Neuronal stem cell (in vitro differentiated cells): ENCODE measurements around the gene EXT2.

Source experiments
- DNase-seq: peaks from one replicate; pipeline ENCODE4 v3.0.0-alpha.2; 2013; ENCODE audit warnings: low spot score
- H2AFZ ChIP-seq: one replicate; pipeline ENCODE4 v1.6.1; 2013; ENCODE audit warnings: mild to moderate bottlenecking, low read length, inconsistent platforms
- H2AK5ac ChIP-seq: 2 replicates; pipeline ENCODE4 v1.6.1; 2013; ENCODE audit warnings: low read depth, mild to moderate bottlenecking, inconsistent platforms, low read length, moderate library complexity, mixed read lengths
- H2BK120ac ChIP-seq: 2 replicates; pipeline ENCODE4 v1.6.1; 2013; ENCODE audit warnings: low read depth, mild to moderate bottlenecking, inconsistent platforms, low read length, moderate library complexity, mixed read lengths
- H2BK12ac ChIP-seq: one replicate; pipeline ENCODE4 v1.6.1; 2013; ENCODE audit warnings: low read length, inconsistent platforms
- H2BK15ac ChIP-seq: 2 replicates; pipeline ENCODE4 v1.6.1; 2013; ENCODE audit warnings: mild to moderate bottlenecking, low read length, inconsistent platforms, mixed read lengths
- H2BK5ac ChIP-seq: one replicate; pipeline ENCODE4 v1.6.1; 2013; ENCODE audit warnings: inconsistent platforms, mild to moderate bottlenecking, low read length, moderate library complexity
- H3K14ac ChIP-seq: one replicate; pipeline ENCODE4 v1.6.1; 2013; ENCODE audit warnings: low read length, inconsistent platforms
- H3K18ac ChIP-seq: 2 replicates; pipeline ENCODE4 v1.6.1; 2013; ENCODE audit warnings: low read length, inconsistent platforms
- H3K23ac ChIP-seq: 2 replicates; pipeline ENCODE4 v1.6.1; 2013; ENCODE audit warnings: low read depth, mild to moderate bottlenecking, mixed read lengths, low read length, inconsistent platforms; ENCODE audit not compliant: poor library complexity
- H3K27ac ChIP-seq: replicated peaks from 3 replicates; pipeline ENCODE4 v1.5.1; 2013; ENCODE audit warnings: low read length, inconsistent platforms
- H3K27me3 ChIP-seq, 3 experiments: 2 replicates each; pipeline ENCODE4 v1.6.1; 2013; ENCODE audit warnings: low read length in 3 of 3, mild to moderate bottlenecking in 2 of 3, inconsistent platforms in 1 of 3, low read depth in 1 of 3, mixed read lengths in 1 of 3, moderate library complexity in 1 of 3; ENCODE audit not compliant: control insufficient read depth in 3 of 3, insufficient read depth in 3 of 3
- H3K36me3 ChIP-seq, 2 donors: replicated peaks in 1 of 2; 2 replicates each; pipeline ENCODE4 v1.6.1; 2013; ENCODE audit warnings: low read length in 2 of 2; ENCODE audit not compliant: control insufficient read depth in 2 of 2, insufficient read depth in 2 of 2
- H3K4ac ChIP-seq: 2 replicates; pipeline ENCODE4 v1.6.1; 2013; ENCODE audit warnings: inconsistent platforms, mild to moderate bottlenecking, low read length, moderate library complexity
- H3K4me1 ChIP-seq, 2 donors: 1 replicate in 1 of 2; 2 replicates in 1 of 2; pipeline ENCODE4 v1.6.1; 2013; ENCODE audit warnings: low read length in 2 of 2, low read depth in 1 of 2; ENCODE audit not compliant: control insufficient read depth in 2 of 2, insufficient read depth in 1 of 2
- H3K4me2 ChIP-seq: one replicate; pipeline ENCODE4 v1.6.1; 2013; ENCODE audit warnings: mild to moderate bottlenecking, low read length, inconsistent platforms; ENCODE audit not compliant: insufficient read depth, poor library complexity, severe bottlenecking
- H3K4me3 ChIP-seq, 2 donors: 2 replicates each; pipeline ENCODE4 v1.5.1; 2013; ENCODE audit warnings: low read length in 2 of 2, mild to moderate bottlenecking in 2 of 2, inconsistent platforms in 1 of 2, moderate library complexity in 1 of 2
- H3K79me1 ChIP-seq: one replicate; pipeline ENCODE4 v1.6.1; 2013; ENCODE audit warnings: low read depth, mild to moderate bottlenecking, inconsistent platforms, low read length, moderate library complexity
- H3K9ac ChIP-seq: one replicate; pipeline ENCODE4 v1.6.1; 2013; ENCODE audit warnings: mild to moderate bottlenecking, low read depth, low read length, inconsistent platforms; ENCODE audit not compliant: poor library complexity
- H3K9me3 ChIP-seq, 2 donors: replicated peaks in 1 of 2; 2 replicates each; pipeline versions ENCODE3 to v1.6.1; 2013; ENCODE audit warnings: low read length in 2 of 2, mild to moderate bottlenecking in 2 of 2, inconsistent platforms in 1 of 2, low read depth in 1 of 2, mixed read lengths in 1 of 2, moderate library complexity in 1 of 2; ENCODE audit not compliant: control insufficient read depth in 2 of 2, insufficient read depth in 1 of 2
- H4K8ac ChIP-seq: one replicate; pipeline ENCODE4 v1.6.1; 2013; ENCODE audit warnings: low read depth, mild to moderate bottlenecking, inconsistent platforms, low read length, moderate library complexity
- H4K91ac ChIP-seq: one replicate; pipeline ENCODE4 v1.6.1; 2013; ENCODE audit warnings: low read length, low read depth, mild to moderate bottlenecking, inconsistent platforms; ENCODE audit not compliant: poor library complexity
- WGBS, 2 donors: extraction: QIAGEN DNeasy Blood & Tissue Kit; methylation state at CpG; one replicate each; pipeline ENCODE4 v1.1.7; 2013; ENCODE audit warnings: missing lambda C conversion rate in 2 of 2, mixed read lengths in 1 of 2; ENCODE audit not compliant: insufficient read length in 2 of 2, insufficient replicate concordance in 1 of 2; ENCODE audit errors: extremely low coverage in 2 of 2; 5-methylcytosine and 5-hydroxymethylcytosine counted together

The EXT2 gene

DNA sequence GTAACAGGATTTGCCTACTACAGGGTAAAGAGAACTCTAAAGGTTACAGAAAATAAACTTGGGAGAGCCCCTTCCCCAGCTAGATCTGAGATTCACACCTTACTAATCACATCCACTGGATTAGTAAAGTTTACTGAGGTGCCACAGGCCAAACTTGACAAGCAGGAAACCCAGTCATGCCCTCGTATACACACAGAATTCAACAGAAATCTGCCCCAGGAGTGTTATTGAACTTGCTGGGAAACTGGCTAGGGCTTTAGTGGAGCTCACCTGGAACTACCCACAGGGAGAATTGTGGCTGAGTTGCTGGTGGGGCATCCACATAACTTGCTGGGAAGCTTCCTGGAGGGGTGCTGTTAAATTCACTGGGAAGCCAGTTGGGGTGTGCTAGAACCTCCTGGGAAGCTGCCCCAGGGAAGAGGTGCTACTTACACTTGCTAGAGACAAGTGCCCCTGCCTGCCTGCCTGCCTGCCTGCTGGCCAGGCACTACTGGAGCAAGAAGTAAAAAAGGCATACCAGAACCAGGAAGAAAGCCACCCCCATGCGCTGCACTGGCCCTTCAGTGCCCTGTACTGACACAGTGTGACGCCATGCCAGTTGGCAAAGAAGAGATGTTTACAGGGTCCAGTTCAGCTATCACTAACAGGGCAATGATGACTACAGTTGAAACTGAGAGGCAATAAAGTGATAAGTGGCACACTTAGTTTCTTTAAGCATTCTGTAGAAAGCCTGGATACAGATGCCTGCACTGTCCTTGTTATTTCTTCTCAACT, 108.0 kb downstream of the EXT2 start:
- H2BK12ac ChIP-seq = no peak overlapping the region
- H2BK5ac ChIP-seq = no peak overlapping the region
- no peak overlapping the region for H3K9ac ChIP-seq
- no peak overlapping the region for H2AK5ac ChIP-seq
- H4K91ac ChIP-seq = no peak overlapping the region
- H3K27ac ChIP-seq = no peak overlapping the region
- H3K4me1 ChIP-seq = peaks cover 3 to 4% of the 10 kb centered on the region in 2 donors
- H3K23ac ChIP-seq = no peak overlapping the region
- H3K4ac ChIP-seq = no peak overlapping the region
- H2BK15ac ChIP-seq = no peak overlapping the region
- no peak overlapping the region for H3K14ac ChIP-seq
- H2AFZ ChIP-seq = no peak overlapping the region
- H3K4me3 ChIP-seq = no peak overlapping the region
- no peaks in the 10 kb centered on the region for H3K9me3 ChIP-seq
- peaks cover 2 to 9% of the 10 kb centered on the region in 2 donors for H3K36me3 ChIP-seq
- no peak for DNase-seq
- H2BK120ac ChIP-seq = no peak overlapping the region
- no peaks in the 10 kb centered on the region for H3K27me3 ChIP-seq
- no peak overlapping the region for H4K8ac ChIP-seq
- no peak overlapping the region for H3K4me2 ChIP-seq
- no CpG with 5 or more reads among the region's 3 CpGs for WGBS, 2 donors
- H3K18ac ChIP-seq = no peak overlapping the region
- H3K79me1 ChIP-seq = no peaks in the 10 kb centered on the region

DNA sequence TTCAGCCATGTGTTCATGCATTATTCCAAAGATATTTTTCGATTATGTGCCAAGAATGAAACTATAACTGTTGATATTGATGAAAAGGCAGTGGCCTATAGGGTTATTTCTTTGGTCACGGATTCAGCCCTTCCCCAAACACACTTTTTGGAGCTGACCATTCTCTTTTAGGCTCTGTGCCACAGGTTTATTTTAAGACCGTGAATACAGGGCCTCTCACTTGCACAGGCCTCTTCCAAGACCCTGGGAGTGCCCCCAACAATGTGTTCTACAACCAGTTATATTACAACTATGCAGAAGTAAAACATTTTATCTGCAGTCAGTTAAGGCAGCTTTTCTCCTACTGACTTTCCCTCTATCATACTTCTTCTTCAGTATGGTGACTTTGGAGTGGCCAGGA, 109.9 kb downstream of the EXT2 start:
- H2BK15ac ChIP-seq = no peak overlapping the region
- H2BK12ac ChIP-seq = no peak overlapping the region
- no peak overlapping the region for H2BK120ac ChIP-seq
- H3K4me1 ChIP-seq = peaks cover 3% of the 10 kb centered on the region in 2 donors
- DNase-seq = no peak
- no peaks in the 10 kb centered on the region for H3K79me1 ChIP-seq
- H3K4me2 ChIP-seq = no peak overlapping the region
- H3K4ac ChIP-seq = no peak overlapping the region
- H2AK5ac ChIP-seq = no peak overlapping the region
- no peak overlapping the region for H4K91ac ChIP-seq
- H2BK5ac ChIP-seq = no peak overlapping the region
- no peak overlapping the region for H3K4me3 ChIP-seq
- H3K27me3 ChIP-seq = no peaks in the 10 kb centered on the region
- H3K14ac ChIP-seq = no peak overlapping the region
- H3K9me3 ChIP-seq = no peaks in the 10 kb centered on the region
- H3K23ac ChIP-seq = no peak overlapping the region
- no peak overlapping the region for H4K8ac ChIP-seq
- H3K18ac ChIP-seq = no peak overlapping the region
- no peak overlapping the region for H3K27ac ChIP-seq
- no peak overlapping the region for H3K9ac ChIP-seq
- no peak overlapping the region for H2AFZ ChIP-seq
- WGBS, 2 donors = no CpG with 5 or more reads among the region's 3 CpGs
- peaks cover 0 to 2% of the 10 kb centered on the region in 2 donors for H3K36me3 ChIP-seq

DNA sequence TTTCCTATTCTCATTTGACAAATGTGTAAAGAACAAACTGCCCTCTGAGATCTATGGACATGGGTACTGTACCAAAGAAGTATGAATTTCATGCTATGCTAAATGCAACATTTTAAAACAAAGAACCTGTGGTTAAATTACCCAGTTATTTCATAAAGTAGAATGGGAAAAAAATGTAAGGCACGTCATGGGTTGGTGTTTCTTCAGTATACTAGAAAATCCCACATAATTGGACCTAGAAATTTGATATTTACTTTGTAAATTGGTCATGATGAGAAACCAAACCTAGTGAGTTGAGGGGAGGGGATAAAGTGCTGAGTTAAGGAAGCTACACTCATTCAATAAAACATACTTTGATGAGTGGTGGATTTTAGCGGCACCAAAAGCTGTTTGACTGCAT, 110.4 kb downstream of the EXT2 start:
- Histone ChIP-seq H3K27ac (no peak overlapping the region), H2AK5ac (no peak overlapping the region), H3K18ac (no peak overlapping the region), H3K79me1 (no peaks in the 10 kb centered on the region), H3K36me3 (peaks cover 0 to 2% of the 10 kb centered on the region in 2 donors), H2BK12ac (no peak overlapping the region), H3K4me1 (peaks cover 3% of the 10 kb centered on the region in 2 donors), H3K14ac (no peak overlapping the region), H2AFZ (no peak overlapping the region), H3K9ac (no peak overlapping the region), H3K4me2 (no peak overlapping the region), H3K23ac (no peak overlapping the region), H3K4ac (no peak overlapping the region), H2BK120ac (no peak overlapping the region), H3K9me3 (no peaks in the 10 kb centered on the region), H2BK15ac (no peak overlapping the region), H3K27me3 (no peaks in the 10 kb centered on the region), H2BK5ac (no peak overlapping the region), H4K91ac (no peak overlapping the region), H4K8ac (no peak overlapping the region), H3K4me3 (no peak overlapping the region)
- no peak for DNase-seq
- WGBS, 2 donors = no CpG with 5 or more reads among the region's 2 CpGs

DNA sequence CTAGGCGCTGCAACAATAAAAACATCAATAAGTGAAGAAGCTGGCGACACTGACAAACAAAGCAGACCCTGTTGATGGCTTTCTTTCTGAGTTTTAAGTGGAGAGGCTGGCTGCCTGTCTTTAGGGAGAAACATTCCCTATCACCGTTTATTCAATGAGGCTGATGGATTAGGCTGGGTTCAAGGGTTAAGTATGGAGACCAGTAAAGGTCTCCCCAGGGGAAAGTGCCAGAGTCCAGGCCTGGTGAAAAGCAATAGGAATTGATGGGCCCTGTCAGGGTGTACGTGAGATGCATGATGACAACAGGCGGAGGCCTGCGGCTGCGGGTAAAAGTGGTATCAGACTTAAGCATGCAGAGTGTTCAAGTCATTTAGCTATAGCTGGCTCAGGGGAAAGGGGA, 111.8 kb downstream of the EXT2 start:
- no peak overlapping the region for H3K4me2 ChIP-seq
- no peak overlapping the region for H2BK5ac ChIP-seq
- H3K27me3 ChIP-seq = no peaks in the 10 kb centered on the region
- no peak overlapping the region for H2BK15ac ChIP-seq
- peaks cover 0 to under 1% of the 10 kb centered on the region in 2 donors for H3K9me3 ChIP-seq
- no CpG with 5 or more reads among the region's 7 CpGs for WGBS, 2 donors
- H3K23ac ChIP-seq = no peak overlapping the region
- no peak overlapping the region for H2AFZ ChIP-seq
- peaks cover 3% of the 10 kb centered on the region in 2 donors for H3K4me1 ChIP-seq
- H3K14ac ChIP-seq = no peak overlapping the region
- no peak overlapping the region for H3K9ac ChIP-seq
- no peak overlapping the region for H3K4ac ChIP-seq
- no peaks in the 10 kb centered on the region for H3K79me1 ChIP-seq
- H3K36me3 ChIP-seq = peaks cover 0 to 2% of the 10 kb centered on the region in 2 donors
- no peak for DNase-seq
- no peak overlapping the region for H2BK12ac ChIP-seq
- no peak overlapping the region for H2BK120ac ChIP-seq
- H3K18ac ChIP-seq = no peak overlapping the region
- no peak overlapping the region for H4K8ac ChIP-seq
- no peak overlapping the region for H2AK5ac ChIP-seq
- H4K91ac ChIP-seq = no peak overlapping the region
- no peak overlapping the region for H3K27ac ChIP-seq
- H3K4me3 ChIP-seq = no peak overlapping the region
